Colonic mucosa (tissue), 4 donors: Measurements from ENCODE around the gene DKKL1. TPM values are rescaled to one million over a fixed set of nuclear protein-coding genes. Genes with fewer than 3 reads are reported as not detected.

Source experiments
- DNase-seq: peaks from one replicate; pipeline ENCODE4 v3.0.0-alpha.2; 2020
- H3K27ac ChIP-seq: fragments of 200-600 bp; one replicate; pipeline ENCODE4 v1.8.0; 2021
- H3K27me3 ChIP-seq: fragments of 200-600 bp; one replicate; pipeline ENCODE4 v1.8.0; 2021
- H3K36me3 ChIP-seq: fragments of 200-600 bp; one replicate; pipeline ENCODE4 v1.8.0; 2021
- H3K4me1 ChIP-seq: fragments of 200-600 bp; one replicate; pipeline ENCODE4 v1.8.0; 2021; ENCODE audit warnings: mild to moderate bottlenecking
- H3K4me3 ChIP-seq: fragments of 200-600 bp; one replicate; pipeline ENCODE4 v1.8.0; 2021
- H3K9ac ChIP-seq, 2 donors: one replicate each; pipeline ENCODE4 v1.7.0; 2013; ENCODE audit warnings: control low read depth in 2 of 2, low read depth in 2 of 2, low read length in 2 of 2
- H3K9me3 ChIP-seq: fragments of 200-600 bp; one replicate; pipeline ENCODE4 v1.8.0; 2021
- intact Hi-C: fragments of 100-400 bp; cut with DNase I; formaldehyde crosslinking; loops from one replicate; pipeline ENCODE4 v1.14.1; 2022
- total RNA-seq, 2 donors: library from RNA; stranded (reverse); fragmentation: NEBNext Ultra II Directional in 1 of 2; extraction: Animal tissue kit (Norgen Biotek cat#: 25700) in 1 of 2; gene quantifications; one replicate each; pipeline ENCODE4 v1.2.1, GENCODE V29; 2021
- TF ChIP-seq, protein P1 (sequence below): fragments of 200-600 bp; IDR thresholded peaks from one replicate; pipeline ENCODE4 v1.8.0; 2022; ENCODE audit warnings: antibody characterized with exemption, mild to moderate bottlenecking
- donor health status: healthy.
- donor health status: DM: no; HTN: no; CAD: no.
- donor health status: DM: no; HTN: no; CAD: no.

The DKKL1 gene
- total RNA-seq, 2 donors from 2014 or later: not detected

DNA sequence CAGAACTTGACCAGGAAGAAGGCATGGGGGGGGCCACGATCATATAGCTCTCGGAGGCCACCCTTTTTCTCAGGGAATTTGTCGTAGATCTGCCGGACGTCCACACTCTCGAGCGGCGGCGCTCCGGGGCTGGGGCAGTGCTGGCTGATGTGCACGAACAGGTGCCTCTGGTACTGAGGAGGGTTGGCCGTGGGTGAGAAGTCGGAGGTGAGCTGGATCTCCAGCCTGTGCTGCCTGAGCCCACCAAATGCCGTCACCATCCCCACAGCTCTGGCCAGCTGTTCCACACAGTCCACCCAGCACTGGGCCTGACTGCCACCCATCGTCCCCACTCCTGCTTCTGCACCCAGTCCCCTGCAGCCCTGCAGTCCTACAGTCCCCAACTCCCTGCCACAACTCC is 16.5 kb upstream of the DKKL1 start:
- TF ChIP-seq, protein P1, sequence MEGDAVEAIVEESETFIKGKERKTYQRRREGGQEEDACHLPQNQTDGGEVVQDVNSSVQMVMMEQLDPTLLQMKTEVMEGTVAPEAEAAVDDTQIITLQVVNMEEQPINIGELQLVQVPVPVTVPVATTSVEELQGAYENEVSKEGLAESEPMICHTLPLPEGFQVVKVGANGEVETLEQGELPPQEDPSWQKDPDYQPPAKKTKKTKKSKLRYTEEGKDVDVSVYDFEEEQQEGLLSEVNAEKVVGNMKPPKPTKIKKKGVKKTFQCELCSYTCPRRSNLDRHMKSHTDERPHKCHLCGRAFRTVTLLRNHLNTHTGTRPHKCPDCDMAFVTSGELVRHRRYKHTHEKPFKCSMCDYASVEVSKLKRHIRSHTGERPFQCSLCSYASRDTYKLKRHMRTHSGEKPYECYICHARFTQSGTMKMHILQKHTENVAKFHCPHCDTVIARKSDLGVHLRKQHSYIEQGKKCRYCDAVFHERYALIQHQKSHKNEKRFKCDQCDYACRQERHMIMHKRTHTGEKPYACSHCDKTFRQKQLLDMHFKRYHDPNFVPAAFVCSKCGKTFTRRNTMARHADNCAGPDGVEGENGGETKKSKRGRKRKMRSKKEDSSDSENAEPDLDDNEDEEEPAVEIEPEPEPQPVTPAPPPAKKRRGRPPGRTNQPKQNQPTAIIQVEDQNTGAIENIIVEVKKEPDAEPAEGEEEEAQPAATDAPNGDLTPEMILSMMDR: no peak
- no peak for DNase-seq

GRCh38 chr19:49347835-49348234 is 15.8 kb upstream of the DKKL1 start:
- TF ChIP-seq, protein P1: no peak
- H3K36me3 ChIP-seq: no peaks in the 10 kb centered on the region
- DNase-seq: no peak

More for the DNA sequence above, 16.5 kb upstream of the DKKL1 start:
- H3K4me1 ChIP-seq: no peaks in the 10 kb centered on the region
- H3K9ac ChIP-seq: no peak overlapping the region
- no peaks in the 10 kb centered on the region for H3K36me3 ChIP-seq
- intact Hi-C loops: no loop called here
- no peak overlapping the region for H3K27ac ChIP-seq
- H3K27me3 ChIP-seq: no peaks in the 10 kb centered on the region
- no peak overlapping the region for H3K4me3 ChIP-seq
- no peaks in the 10 kb centered on the region for H3K9me3 ChIP-seq

DNA sequence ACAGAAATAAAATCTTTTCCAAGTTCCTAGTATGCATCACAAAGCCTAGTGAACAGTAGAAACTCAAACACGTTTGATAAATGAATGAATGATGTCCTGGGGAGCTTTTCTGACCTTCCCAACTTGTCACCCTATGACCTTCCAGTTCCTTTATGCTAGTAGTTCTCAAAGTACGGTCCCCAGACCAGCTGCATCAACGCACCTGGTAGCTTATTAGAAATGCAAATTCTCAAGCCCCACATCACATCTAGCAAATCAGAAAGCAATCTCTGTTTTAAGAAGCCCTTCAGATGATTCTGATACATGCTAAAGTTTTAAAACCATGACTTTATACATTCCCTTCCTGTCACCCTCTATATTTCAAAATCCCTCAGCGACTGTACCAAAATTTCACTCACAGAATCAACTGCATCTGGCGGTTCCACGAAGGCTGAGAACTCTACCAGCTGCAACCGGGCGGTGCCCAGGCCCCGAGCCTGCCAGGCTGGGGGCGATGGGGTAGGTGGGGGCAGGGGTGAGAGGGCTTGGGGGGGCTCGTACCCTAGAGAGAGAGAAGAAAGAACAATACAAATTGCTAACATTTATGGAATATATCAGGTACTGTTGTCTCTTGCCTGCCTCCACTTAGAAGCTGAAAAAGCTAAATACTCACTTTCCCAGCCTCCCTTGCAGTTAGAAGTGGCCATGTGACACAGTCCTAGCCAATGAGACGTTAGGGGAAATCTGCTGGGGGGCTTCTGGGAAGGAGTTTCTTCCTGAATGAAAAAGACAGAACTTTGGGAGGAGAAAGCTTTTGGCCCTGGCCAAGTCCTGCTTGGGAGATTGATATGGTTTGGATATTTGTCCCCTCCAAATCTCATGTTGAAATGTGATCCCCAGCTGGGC is 15.1 kb upstream of the DKKL1 start:
- TF ChIP-seq, protein P1: no peak
- no peak overlapping the region for H3K9ac ChIP-seq
- no peaks in the 10 kb centered on the region for H3K27me3 ChIP-seq
- H3K27ac ChIP-seq: no peak overlapping the region
- no peak overlapping the region for H3K4me3 ChIP-seq
- H3K9me3 ChIP-seq: no peaks in the 10 kb centered on the region
- intact Hi-C loops: no loop called here
- no peaks in the 10 kb centered on the region for H3K36me3 ChIP-seq
- DNase-seq: no peak
- H3K4me1 ChIP-seq: no peaks in the 10 kb centered on the region

More at GRCh38 chr19:49347835-49348234, 15.8 kb upstream of the DKKL1 start:
- intact Hi-C loops: no loop called here
- Histone ChIP-seq H3K27me3 (no peaks in the 10 kb centered on the region), H3K4me1 (no peaks in the 10 kb centered on the region), H3K4me3 (no peak overlapping the region), H3K9ac (no peak overlapping the region), H3K9me3 (no peaks in the 10 kb centered on the region), H3K27ac (no peak overlapping the region)

DNA sequence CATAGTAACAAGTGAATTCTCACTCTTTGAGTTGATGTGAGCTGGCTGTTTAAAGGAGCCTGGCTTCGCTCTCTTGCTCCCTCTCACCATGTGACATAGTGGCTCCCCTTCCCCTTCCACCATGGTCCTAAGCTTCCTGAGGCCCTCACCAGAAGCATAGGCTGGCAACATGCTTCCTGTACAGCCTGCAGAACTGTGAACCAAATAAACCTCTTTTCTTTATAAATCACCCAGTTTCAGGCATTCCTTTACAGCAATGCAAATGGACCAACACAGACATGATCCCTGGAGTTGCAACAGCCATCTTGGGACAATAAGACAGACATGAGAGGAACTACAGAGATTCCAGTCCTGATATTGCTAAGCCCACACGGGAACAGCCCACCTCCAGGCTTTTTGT is 14.1 kb upstream of the DKKL1 start:
- TF ChIP-seq, protein P1: no peak

DNA sequence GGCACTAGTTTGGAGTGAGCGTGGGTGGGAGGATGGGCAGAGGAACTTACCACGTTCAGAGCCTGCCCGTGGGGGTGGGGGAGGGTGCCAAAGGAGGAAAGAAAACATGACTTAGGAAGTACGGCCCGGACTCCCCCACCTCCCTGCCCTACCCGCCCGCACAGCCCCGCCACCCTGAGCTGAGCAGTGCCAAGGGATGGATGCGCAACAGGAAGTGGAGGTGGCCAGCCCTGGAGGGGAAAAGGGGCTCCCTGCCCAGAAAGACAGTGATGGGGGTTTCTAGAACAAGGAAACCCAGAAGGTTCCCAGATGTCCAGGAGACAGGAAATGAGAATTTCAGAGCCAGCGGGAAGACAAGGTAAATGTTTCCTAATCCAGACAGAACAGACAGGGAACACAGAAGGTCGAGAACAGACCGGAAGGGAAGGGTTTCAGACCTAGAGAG is 7.7 kb upstream of the DKKL1 start:
- Histone ChIP-seq H3K4me3 (no peak overlapping the region), H3K27me3 (no peaks in the 10 kb centered on the region), H3K4me1 (no peaks in the 10 kb centered on the region), H3K27ac (no peak overlapping the region), H3K9me3 (no peaks in the 10 kb centered on the region), H3K9ac (no peak overlapping the region), H3K36me3 (no peaks in the 10 kb centered on the region)
- intact Hi-C loops: no loop called here
- DNase-seq: no peak
- TF ChIP-seq, protein P1: no peak

More for the DNA sequence above, 14.1 kb upstream of the DKKL1 start:
- no peaks in the 10 kb centered on the region for H3K27me3 ChIP-seq
- H3K27ac ChIP-seq: no peak overlapping the region
- H3K4me1 ChIP-seq: no peaks in the 10 kb centered on the region
- no peak overlapping the region for H3K9ac ChIP-seq
- H3K9me3 ChIP-seq: no peaks in the 10 kb centered on the region
- DNase-seq: no peak
- intact Hi-C loops: no loop called here
- no peak overlapping the region for H3K4me3 ChIP-seq
- H3K36me3 ChIP-seq: no peaks in the 10 kb centered on the region
